Measurements from ENCODE around the gene ADAMTSL1. TPM values are rescaled to one million over a fixed set of nuclear protein-coding genes. Genes with fewer than 3 reads are reported as not detected.
A peak's percentile ranks its signal among the peaks of the same experiment; 100 is the strongest.

Gene ADAMTSL1
- total RNA-seq, 4 donors from 2014 or later: 2.8 to 26.4 (median 9.4) TPM

DNA sequence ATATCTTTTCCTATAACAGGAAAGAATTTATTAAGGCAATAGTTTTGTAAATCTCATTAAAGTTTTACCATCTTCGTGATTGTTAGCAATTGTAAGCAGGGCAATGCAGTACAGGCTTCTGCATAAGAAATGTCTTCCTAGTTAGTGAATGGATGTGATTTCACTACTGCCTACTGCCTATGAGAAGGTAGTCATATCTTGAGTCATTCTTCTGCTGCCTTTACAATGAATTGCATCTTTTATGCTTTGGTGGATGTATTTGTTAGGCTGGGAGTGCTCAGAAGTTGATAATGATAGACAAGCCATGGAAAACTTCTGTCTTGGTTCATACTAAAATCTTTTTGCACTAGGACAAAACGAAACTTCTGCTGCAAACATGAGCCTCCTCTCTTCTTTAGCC lies 128.0 kb downstream of the ADAMTSL1 start:
- Histone ChIP-seq H3K36me3 (no peaks in the 10 kb centered on the region), H3K27ac (no peak overlapping the region), H3K4me1 (peaks cover 0 to 9% (median 0%) of the 10 kb centered on the region in 4 donors), H3K4me3 (no peak overlapping the region), H3K27me3 (no peaks in the 10 kb centered on the region), H3K9me3 (no peaks in the 10 kb centered on the region)
- no peak for DNase-seq
- TF ChIP-seq, protein P1, sequence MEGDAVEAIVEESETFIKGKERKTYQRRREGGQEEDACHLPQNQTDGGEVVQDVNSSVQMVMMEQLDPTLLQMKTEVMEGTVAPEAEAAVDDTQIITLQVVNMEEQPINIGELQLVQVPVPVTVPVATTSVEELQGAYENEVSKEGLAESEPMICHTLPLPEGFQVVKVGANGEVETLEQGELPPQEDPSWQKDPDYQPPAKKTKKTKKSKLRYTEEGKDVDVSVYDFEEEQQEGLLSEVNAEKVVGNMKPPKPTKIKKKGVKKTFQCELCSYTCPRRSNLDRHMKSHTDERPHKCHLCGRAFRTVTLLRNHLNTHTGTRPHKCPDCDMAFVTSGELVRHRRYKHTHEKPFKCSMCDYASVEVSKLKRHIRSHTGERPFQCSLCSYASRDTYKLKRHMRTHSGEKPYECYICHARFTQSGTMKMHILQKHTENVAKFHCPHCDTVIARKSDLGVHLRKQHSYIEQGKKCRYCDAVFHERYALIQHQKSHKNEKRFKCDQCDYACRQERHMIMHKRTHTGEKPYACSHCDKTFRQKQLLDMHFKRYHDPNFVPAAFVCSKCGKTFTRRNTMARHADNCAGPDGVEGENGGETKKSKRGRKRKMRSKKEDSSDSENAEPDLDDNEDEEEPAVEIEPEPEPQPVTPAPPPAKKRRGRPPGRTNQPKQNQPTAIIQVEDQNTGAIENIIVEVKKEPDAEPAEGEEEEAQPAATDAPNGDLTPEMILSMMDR (IDR thresholded peaks at IDR 0.05): no peak
- no peak for TF ChIP-seq POLR2A (IDR thresholded peaks at IDR 0.05)

DNA sequence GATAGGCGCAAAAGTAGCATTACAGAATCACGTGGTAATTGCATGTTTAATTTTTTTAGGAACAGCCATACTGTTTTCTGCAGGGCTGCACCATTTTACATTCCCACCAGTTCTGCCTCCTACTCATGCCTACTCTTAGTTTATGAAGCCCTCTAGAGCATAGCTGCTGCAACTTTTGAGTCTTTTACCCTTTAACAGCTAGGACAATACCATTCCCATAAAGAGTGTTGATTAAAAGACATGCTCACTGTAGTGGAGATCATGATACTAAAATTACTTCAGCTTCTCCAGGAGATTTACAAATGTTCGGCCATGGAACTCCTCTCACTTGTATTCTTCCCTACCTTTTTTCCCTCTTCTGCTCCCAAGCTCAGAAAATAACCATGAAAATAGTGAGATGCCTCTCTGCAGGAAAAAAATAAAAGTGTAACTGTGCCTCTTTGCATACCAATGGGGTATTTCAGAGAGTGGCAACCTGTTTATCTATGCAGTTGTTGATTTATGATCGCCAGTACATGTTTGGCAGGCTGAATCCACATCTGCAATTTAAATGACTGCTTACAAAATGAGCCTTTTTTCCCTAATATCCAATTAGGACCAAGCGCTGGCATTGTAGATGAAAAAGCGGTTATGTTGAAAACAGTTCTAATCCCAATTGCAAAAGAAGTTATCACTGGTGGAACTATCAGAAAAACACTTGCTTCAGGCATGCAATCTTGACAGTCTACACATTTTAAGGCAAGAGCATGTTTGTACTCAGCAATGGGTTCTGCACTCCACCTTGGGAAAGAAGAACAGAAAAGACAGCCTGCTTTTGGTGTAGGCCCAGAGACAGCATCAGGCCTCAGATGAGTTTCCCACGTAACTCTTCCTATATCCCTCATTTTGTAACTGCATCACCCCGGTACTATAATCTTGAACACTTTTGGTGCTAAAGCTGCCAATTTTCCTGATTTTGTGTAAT lies 131.1 kb downstream of the ADAMTSL1 start:
- Histone ChIP-seq H3K4me3 (no peak overlapping the region), H3K36me3 (no peaks in the 10 kb centered on the region), H3K9me3 (no peaks in the 10 kb centered on the region), H3K27ac (peak overlapping the region in 2 of 4 donors; percentile 25 to 48), H3K4me1 (peaks cover 0 to 9% (median 0%) of the 10 kb centered on the region in 4 donors), H3K27me3 (no peaks in the 10 kb centered on the region)
- DNase-seq: no peak
- no peak for TF ChIP-seq POLR2A (IDR thresholded peaks at IDR 0.05)
- TF ChIP-seq, protein P1 (IDR thresholded peaks at IDR 0.05): no peak

DNA sequence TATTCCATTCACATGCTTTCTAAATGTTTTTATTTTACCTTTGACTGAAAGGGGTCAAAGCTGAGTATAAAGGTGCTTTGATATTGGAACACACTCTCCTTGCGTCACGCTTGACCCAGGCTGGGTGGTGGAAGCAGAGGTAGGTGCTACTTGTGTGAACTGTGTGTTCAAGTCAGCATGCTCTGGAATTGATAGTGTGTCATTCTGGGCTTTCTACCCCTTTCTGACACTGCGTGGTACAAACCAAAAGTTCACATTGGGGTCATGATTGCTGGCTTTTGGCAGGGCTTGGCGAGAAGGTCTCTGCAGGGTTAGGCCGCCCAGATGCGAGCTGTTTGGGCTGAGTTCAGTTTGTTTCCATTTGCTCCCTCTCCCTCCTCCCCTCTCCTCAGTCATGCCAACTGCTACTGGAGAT lies 131.8 kb downstream of the ADAMTSL1 start:
- H3K27me3 ChIP-seq: no peaks in the 10 kb centered on the region
- TF ChIP-seq, protein P1 (IDR thresholded peaks at IDR 0.05): no peak
- TF ChIP-seq POLR2A (IDR thresholded peaks at IDR 0.05): no peak
- no peak overlapping the region for H3K4me3 ChIP-seq
- peaks cover 0 to 9% (median 0%) of the 10 kb centered on the region in 4 donors for H3K4me1 ChIP-seq
- no peaks in the 10 kb centered on the region for H3K36me3 ChIP-seq
- peak overlapping the region in 2 of 4 donors; percentile 25 to 48 for H3K27ac ChIP-seq
- no peaks in the 10 kb centered on the region for H3K9me3 ChIP-seq
- DNase-seq: peak in 1 of 3 donors; percentile 47

DNA sequence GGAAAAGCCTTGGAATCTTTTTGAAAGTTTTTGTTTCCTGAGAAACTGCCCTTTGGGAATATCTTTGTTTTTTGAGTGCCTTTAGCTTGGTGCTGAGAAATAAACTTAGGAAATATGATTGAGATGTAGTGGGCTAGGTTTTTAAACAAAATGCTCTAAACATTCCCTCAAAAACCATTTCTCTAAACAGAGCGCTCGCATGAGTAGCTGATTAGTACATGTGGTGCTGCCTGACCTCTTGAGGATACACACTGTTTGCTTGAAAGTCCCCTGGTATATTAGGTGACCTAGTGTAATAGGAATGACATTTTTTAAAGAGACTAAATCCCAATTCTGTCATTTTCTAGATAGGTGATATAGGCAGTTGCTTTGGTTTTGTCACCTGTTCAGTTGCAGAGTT lies 132.3 kb downstream of the ADAMTSL1 start:
- Histone ChIP-seq H3K36me3 (no peaks in the 10 kb centered on the region), H3K4me1 (peaks cover 0 to 9% (median 0%) of the 10 kb centered on the region in 4 donors), H3K27ac (peak overlapping the region in 2 of 4 donors; percentile 36 to 48), H3K9me3 (no peaks in the 10 kb centered on the region), H3K4me3 (no peak overlapping the region), H3K27me3 (no peaks in the 10 kb centered on the region)
- TF ChIP-seq POLR2A (IDR thresholded peaks at IDR 0.05): no peak
- TF ChIP-seq, protein P1 (IDR thresholded peaks at IDR 0.05): no peak
- DNase-seq: no peak

DNA sequence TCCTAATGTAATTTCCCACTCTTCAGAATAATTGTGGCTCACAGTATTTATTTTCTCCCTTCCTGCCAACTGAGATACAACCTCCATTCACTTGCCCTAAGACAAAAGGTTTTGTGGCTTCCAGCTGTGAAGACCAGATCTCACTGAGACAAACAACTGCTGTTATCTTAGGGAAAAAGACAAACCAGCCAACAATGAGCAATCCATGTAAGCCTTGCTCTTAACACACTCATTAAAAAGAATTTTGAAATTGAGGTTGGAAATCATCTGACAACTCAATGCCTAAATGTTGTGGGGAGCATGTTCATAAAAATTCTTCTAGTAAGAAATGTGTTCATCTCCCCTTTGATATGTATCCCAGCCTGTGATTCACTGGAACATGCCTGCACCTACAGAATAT lies 132.9 kb downstream of the ADAMTSL1 start:
- no peaks in the 10 kb centered on the region for H3K9me3 ChIP-seq
- H3K36me3 ChIP-seq: no peaks in the 10 kb centered on the region
- no peak for TF ChIP-seq POLR2A (IDR thresholded peaks at IDR 0.05)
- TF ChIP-seq, protein P1 (IDR thresholded peaks at IDR 0.05): no peak
- no peak overlapping the region for H3K4me3 ChIP-seq
- DNase-seq: no peak
- H3K27me3 ChIP-seq: no peaks in the 10 kb centered on the region
- peaks cover 0 to 9% (median 0%) of the 10 kb centered on the region in 4 donors for H3K4me1 ChIP-seq
- peak overlapping the region in 2 of 4 donors; percentile 36 to 48 for H3K27ac ChIP-seq
